Measurements from ENCODE around the gene DHX34.
"Not testable (repeated sequence)": the region's sequence is repeated elsewhere in the genome, so short reads cannot be mapped to it uniquely, and the experiment has no call there.

DHX34 gene

GRCh38 chr19:47343194-47343802, 5.8 kb upstream of the DHX34 start:
- Histone ChIP-seq H3K27ac (no peak overlapping the region), H3K9me3 (ENCODE audit: severe bottlenecking) (peaks cover 4% of the 10 kb centered on the region), H3K36me3 (no peaks in the 10 kb centered on the region), H3K4me3 (ENCODE audit: low read depth, low read length) (no peak overlapping the region), H3K27me3 (ENCODE audit: insufficient read depth, low read depth, severe bottlenecking) (no peaks in the 10 kb centered on the region)
- TF ChIP-seq CTCF (IDR thresholded peaks at IDR 0.05; ENCODE audit: low read depth, low read length): no peak
- DNase-seq: no peak

GRCh38 chr19:47344425-47344824, 4.7 kb upstream of the DHX34 start:
- Histone ChIP-seq H3K4me3 (ENCODE audit: low read depth, low read length) (no peak overlapping the region), H3K36me3 (no peaks in the 10 kb centered on the region), H3K27ac (no peak overlapping the region), H3K9me3 (ENCODE audit: severe bottlenecking) (peaks cover 4% of the 10 kb centered on the region), H3K27me3 (ENCODE audit: insufficient read depth, low read depth, severe bottlenecking) (no peaks in the 10 kb centered on the region)
- no peak for DNase-seq
- no peak for TF ChIP-seq CTCF (IDR thresholded peaks at IDR 0.05; ENCODE audit: low read depth, low read length)

GRCh38 chr19:47346024-47346423, 3.1 kb upstream of the DHX34 start:
- not testable (repeated sequence) for DNase-seq; H3K36me3 ChIP-seq; H3K9me3 ChIP-seq (ENCODE audit: severe bottlenecking); H3K27ac ChIP-seq; H3K27me3 ChIP-seq (ENCODE audit: insufficient read depth, low read depth, severe bottlenecking); H3K4me3 ChIP-seq (ENCODE audit: low read depth, low read length)

GRCh38 chr19:47350630-47351029, 1.5 kb downstream of the DHX34 start:
- H3K27ac ChIP-seq: no peak overlapping the region
- peaks cover 42% of the 10 kb centered on the region for H3K36me3 ChIP-seq
- TF ChIP-seq CTCF (IDR thresholded peaks at IDR 0.05; ENCODE audit: low read depth, low read length): no peak
- H3K4me3 ChIP-seq (ENCODE audit: low read depth, low read length): no peak overlapping the region
- H3K27me3 ChIP-seq (ENCODE audit: insufficient read depth, low read depth, severe bottlenecking): no peaks in the 10 kb centered on the region
- peaks cover 4% of the 10 kb centered on the region for H3K9me3 ChIP-seq (ENCODE audit: severe bottlenecking)
- no peak for DNase-seq

- no peak overlapping the region for H3K27ac ChIP-seq
- peaks cover 4% of the 10 kb centered on the region for H3K9me3 ChIP-seq (ENCODE audit: severe bottlenecking)
- no peak for TF ChIP-seq CTCF (IDR thresholded peaks at IDR 0.05; ENCODE audit: low read depth, low read length)
- H3K4me3 ChIP-seq (ENCODE audit: low read depth, low read length): no peak overlapping the region
- peaks cover 50% of the 10 kb centered on the region for H3K36me3 ChIP-seq
- no peaks in the 10 kb centered on the region for H3K27me3 ChIP-seq (ENCODE audit: insufficient read depth, low read depth, severe bottlenecking)
- no peak for DNase-seq
Measured at GRCh38 chr19:47351548-47351947, 2.4 kb downstream of the DHX34 start.

- DNase-seq: no peak
- peaks cover 4% of the 10 kb centered on the region for H3K9me3 ChIP-seq (ENCODE audit: severe bottlenecking)
- no peaks in the 10 kb centered on the region for H3K27me3 ChIP-seq (ENCODE audit: insufficient read depth, low read depth, severe bottlenecking)
- peaks cover 55% of the 10 kb centered on the region for H3K36me3 ChIP-seq
- no peak overlapping the region for H3K27ac ChIP-seq
- no peak for TF ChIP-seq CTCF (IDR thresholded peaks at IDR 0.05; ENCODE audit: low read depth, low read length)
- no peak overlapping the region for H3K4me3 ChIP-seq (ENCODE audit: low read depth, low read length)
Measured at GRCh38 chr19:47352095-47352494, 3.0 kb downstream of the DHX34 start.

Data from WERI-Rb-1 (cell line).